Measurements from ENCODE around the gene POLR2L. TPM values are rescaled to one million over a fixed set of nuclear protein-coding genes. Genes with fewer than 3 reads are reported as not detected.

The POLR2L gene
- total and polyA plus RNA-seq, 2 donors (not counting 1 experiment from before 2014, with no cell fraction given): 44.4 to 80.8 TPM

DNA sequence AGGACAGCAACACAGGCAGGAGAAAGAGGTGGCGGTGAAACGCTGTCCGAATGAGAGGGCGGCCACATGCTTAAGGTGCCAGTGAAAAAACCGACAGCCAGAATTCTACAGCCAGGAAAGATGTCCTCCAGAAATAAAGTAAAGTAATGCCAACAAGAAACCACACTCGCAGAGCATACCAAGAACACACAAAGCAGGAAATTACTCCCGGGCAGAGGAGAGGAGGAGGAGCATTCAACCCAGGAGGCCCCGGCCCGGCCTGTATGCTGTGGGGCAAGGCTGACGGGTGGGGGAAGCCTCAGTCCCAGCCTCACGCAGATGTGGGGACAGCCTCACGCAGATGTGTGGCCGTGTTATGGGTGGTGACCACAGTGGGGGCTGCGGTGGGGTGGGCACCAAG lies 40.3 kb upstream of the POLR2L start:
- CTCF ChIA-PET: no interaction called here
- DNase-seq: no peak
- no peak for ATAC-seq (ENCODE audit: low read depth)

DNA sequence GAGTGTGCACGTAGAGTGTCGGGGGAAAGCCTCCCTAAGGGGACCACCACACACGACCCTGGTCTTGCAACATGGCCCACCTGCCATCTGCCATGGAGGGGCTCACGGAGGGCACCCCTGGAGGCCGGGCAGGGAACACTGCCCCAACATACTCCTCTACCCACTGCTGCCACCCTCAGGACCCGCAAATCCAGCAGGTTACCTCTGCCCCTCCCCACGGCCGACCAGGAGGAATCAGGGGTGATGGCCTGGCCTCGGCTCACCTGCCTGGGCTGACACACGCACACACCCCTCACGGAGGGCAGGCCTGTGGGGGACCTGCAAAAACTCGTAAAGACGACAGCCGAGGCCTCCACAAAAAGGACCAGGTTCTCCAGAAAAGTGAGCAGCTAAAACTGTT lies 38.1 kb upstream of the POLR2L start:
- intact Hi-C loops (cut with micrococcal nuclease): no loop called here
- WGBS (ENCODE audit: insufficient coverage): 92% methylated on average over 12 of the region's 14 CpGs
- Mint-ChIP-seq H3K9me3 (ENCODE audit: insufficient read depth) (no peaks in the 10 kb centered on the region), H3K4me3 (no peak overlapping the region), H3K27me3 (no peaks in the 10 kb centered on the region), H3K27ac (no peak overlapping the region), H3K4me1 (no peaks in the 10 kb centered on the region)
- Histone ChIP-seq H3K27ac (ENCODE audit: low read length in 2 of 2) (no peak overlapping the region), H3K4me2 (replicated peaks; ENCODE audit: low read depth, low read length, poor library complexity, severe bottlenecking) (no peak overlapping the region), H3K79me2 (ENCODE audit: control insufficient read depth, insufficient read depth, low read length) (no peaks in the 10 kb centered on the region), H3K36me3 (replicated peaks in 1 of 2; ENCODE audit: control extremely low read depth in 1 of 2, control insufficient read depth in 1 of 2, extremely low read depth in 1 of 2, insufficient read depth in 2 of 2, low read length in 1 of 2) (peaks cover 0 to 21% of the 10 kb centered on the region in 2 experiments), H3K4me1 (ENCODE audit: control insufficient read depth in 2 of 2, insufficient read depth in 2 of 2, low read length in 2 of 2) (no peaks in the 10 kb centered on the region), H3K9ac (ENCODE audit: low read length) (no peak overlapping the region), H3K9me3 (ENCODE audit: control extremely low read depth in 1 of 3, control insufficient read depth in 2 of 3, insufficient read depth in 1 of 3, low read length in 2 of 3) (no peaks in the 10 kb centered on the region), H2AFZ (ENCODE audit: insufficient read depth, low read depth, low read length, poor library complexity, severe bottlenecking) (no peak overlapping the region), H3K4me3 (ENCODE audit: control extremely low read depth in 1 of 5, extremely low read depth in 1 of 5, insufficient read depth in 1 of 5, low read depth in 2 of 5, low read length in 4 of 5) (no peak overlapping the region), H4K20me1 (ENCODE audit: control insufficient read depth, insufficient read depth, low read length, poor library complexity, severe bottlenecking) (no peaks in the 10 kb centered on the region), H3K27me3 (replicated peaks in 1 of 4; ENCODE audit: control extremely low read depth in 1 of 4, control insufficient read depth in 3 of 4, insufficient read depth in 4 of 4, low read length in 3 of 4) (no peaks in the 10 kb centered on the region)
- TF ChIP-seq, protein P1, sequence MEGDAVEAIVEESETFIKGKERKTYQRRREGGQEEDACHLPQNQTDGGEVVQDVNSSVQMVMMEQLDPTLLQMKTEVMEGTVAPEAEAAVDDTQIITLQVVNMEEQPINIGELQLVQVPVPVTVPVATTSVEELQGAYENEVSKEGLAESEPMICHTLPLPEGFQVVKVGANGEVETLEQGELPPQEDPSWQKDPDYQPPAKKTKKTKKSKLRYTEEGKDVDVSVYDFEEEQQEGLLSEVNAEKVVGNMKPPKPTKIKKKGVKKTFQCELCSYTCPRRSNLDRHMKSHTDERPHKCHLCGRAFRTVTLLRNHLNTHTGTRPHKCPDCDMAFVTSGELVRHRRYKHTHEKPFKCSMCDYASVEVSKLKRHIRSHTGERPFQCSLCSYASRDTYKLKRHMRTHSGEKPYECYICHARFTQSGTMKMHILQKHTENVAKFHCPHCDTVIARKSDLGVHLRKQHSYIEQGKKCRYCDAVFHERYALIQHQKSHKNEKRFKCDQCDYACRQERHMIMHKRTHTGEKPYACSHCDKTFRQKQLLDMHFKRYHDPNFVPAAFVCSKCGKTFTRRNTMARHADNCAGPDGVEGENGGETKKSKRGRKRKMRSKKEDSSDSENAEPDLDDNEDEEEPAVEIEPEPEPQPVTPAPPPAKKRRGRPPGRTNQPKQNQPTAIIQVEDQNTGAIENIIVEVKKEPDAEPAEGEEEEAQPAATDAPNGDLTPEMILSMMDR (IDR thresholded peaks at IDR 0.05): no peak
- no peak for TF ChIP-seq EZH2 (IDR thresholded peaks at IDR 0.05; ENCODE audit: borderline replicate concordance, insufficient read depth, low read depth, low read length, poor library complexity, severe bottlenecking)
- POLR2A ChIA-PET: no interaction called here
- CTCF ChIA-PET: no interaction called here
- DNase-seq (no peak), ATAC-seq (ENCODE audit: low read depth) (no peak)

More for the DNA sequence above, 40.3 kb upstream of the POLR2L start:
- POLR2A ChIA-PET: no interaction called here
- no peak overlapping the region for H3K4me3 ChIP-seq (ENCODE audit: control extremely low read depth in 1 of 5, extremely low read depth in 1 of 5, insufficient read depth in 1 of 5, low read depth in 2 of 5, low read length in 4 of 5)
- intact Hi-C loops (cut with micrococcal nuclease): no loop called here
- no peaks in the 10 kb centered on the region for H3K4me1 Mint-ChIP-seq
- H3K4me2 ChIP-seq (replicated peaks; ENCODE audit: low read depth, low read length, poor library complexity, severe bottlenecking): no peak overlapping the region
- H3K27ac Mint-ChIP-seq: no peak overlapping the region
- H4K20me1 ChIP-seq (ENCODE audit: control insufficient read depth, insufficient read depth, low read length, poor library complexity, severe bottlenecking): no peaks in the 10 kb centered on the region
- TF ChIP-seq EZH2 (IDR thresholded peaks at IDR 0.05; ENCODE audit: borderline replicate concordance, insufficient read depth, low read depth, low read length, poor library complexity, severe bottlenecking): no peak
- TF ChIP-seq, protein P1 (IDR thresholded peaks at IDR 0.05): no peak
- H3K9me3 ChIP-seq (ENCODE audit: control extremely low read depth in 1 of 3, control insufficient read depth in 2 of 3, insufficient read depth in 1 of 3, low read length in 2 of 3): no peaks in the 10 kb centered on the region
- peaks cover 0 to 25% of the 10 kb centered on the region in 2 experiments for H3K36me3 ChIP-seq (replicated peaks in 1 of 2; ENCODE audit: control extremely low read depth in 1 of 2, control insufficient read depth in 1 of 2, extremely low read depth in 1 of 2, insufficient read depth in 2 of 2, low read length in 1 of 2)
- H3K4me1 ChIP-seq (ENCODE audit: control insufficient read depth in 2 of 2, insufficient read depth in 2 of 2, low read length in 2 of 2): no peaks in the 10 kb centered on the region
- H3K27ac ChIP-seq (ENCODE audit: low read length in 2 of 2): no peak overlapping the region
- H3K9ac ChIP-seq (ENCODE audit: low read length): no peak overlapping the region
- WGBS (ENCODE audit: insufficient coverage): 83% methylated on average over 10 of the region's 14 CpGs
- no peaks in the 10 kb centered on the region for H3K27me3 Mint-ChIP-seq
- no peak overlapping the region for H2AFZ ChIP-seq (ENCODE audit: insufficient read depth, low read depth, low read length, poor library complexity, severe bottlenecking)
- H3K9me3 Mint-ChIP-seq (ENCODE audit: insufficient read depth): no peaks in the 10 kb centered on the region
- no peaks in the 10 kb centered on the region for H3K79me2 ChIP-seq (ENCODE audit: control insufficient read depth, insufficient read depth, low read length)
- H3K4me3 Mint-ChIP-seq: no peak overlapping the region
- no peaks in the 10 kb centered on the region for H3K27me3 ChIP-seq (replicated peaks in 1 of 4; ENCODE audit: control extremely low read depth in 1 of 4, control insufficient read depth in 3 of 4, insufficient read depth in 4 of 4, low read length in 3 of 4)
